ENCODE data around the gene SEH1L. TPM values are rescaled to one million over a fixed set of nuclear protein-coding genes. Genes with fewer than 3 reads are reported as not detected.
A peak's percentile ranks its signal among the peaks of the same experiment; 100 is the strongest.

Gene SEH1L
- total RNA-seq, 1 donor from 2014 or later: 46.4 TPM

GRCh38 chr18:12929477-12930083, 18.2 kb upstream of the SEH1L start:
- Mint-ChIP-seq H3K27me3 (ENCODE audit: unreplicated experiment) (peaks cover 1% of the 10 kb centered on the region), H3K36me3 (ENCODE audit: unreplicated experiment) (no peaks in the 10 kb centered on the region), H3K27ac (ENCODE audit: unreplicated experiment) (no peak overlapping the region), H3K4me1 (ENCODE audit: low read depth, unreplicated experiment) (peaks cover 11% of the 10 kb centered on the region), H3K4me3 (ENCODE audit: unreplicated experiment) (no peak overlapping the region), H3K9me3 (ENCODE audit: unreplicated experiment) (peaks cover 4% of the 10 kb centered on the region)
- DNase-seq: no peak
- TF ChIP-seq CTCF (IDR thresholded peaks at IDR 0.05; ENCODE audit: partially characterized antibody, unreplicated experiment): no peak

- peaks cover 4% of the 10 kb centered on the region for H3K9me3 Mint-ChIP-seq (ENCODE audit: unreplicated experiment)
- no peak overlapping the region for H3K4me3 Mint-ChIP-seq (ENCODE audit: unreplicated experiment)
- no peak for TF ChIP-seq CTCF (IDR thresholded peaks at IDR 0.05; ENCODE audit: partially characterized antibody, unreplicated experiment)
- H3K27ac Mint-ChIP-seq (ENCODE audit: unreplicated experiment): no peak overlapping the region
- H3K36me3 Mint-ChIP-seq (ENCODE audit: unreplicated experiment): no peaks in the 10 kb centered on the region
- peaks cover 1% of the 10 kb centered on the region for H3K27me3 Mint-ChIP-seq (ENCODE audit: unreplicated experiment)
- H3K4me1 Mint-ChIP-seq (ENCODE audit: low read depth, unreplicated experiment): peaks cover 4% of the 10 kb centered on the region
- DNase-seq: no peak
Measured at GRCh38 chr18:12930376-12930775, 17.4 kb upstream of the SEH1L start.

GRCh38 chr18:12930908-12931307, 16.9 kb upstream of the SEH1L start:
- Mint-ChIP-seq H3K36me3 (ENCODE audit: unreplicated experiment) (no peaks in the 10 kb centered on the region), H3K9me3 (ENCODE audit: unreplicated experiment) (peaks cover 4% of the 10 kb centered on the region), H3K27ac (ENCODE audit: unreplicated experiment) (no peak overlapping the region), H3K4me3 (ENCODE audit: unreplicated experiment) (no peak overlapping the region), H3K4me1 (ENCODE audit: low read depth, unreplicated experiment) (peaks cover 4% of the 10 kb centered on the region), H3K27me3 (ENCODE audit: unreplicated experiment) (peaks cover under 1% of the 10 kb centered on the region)
- TF ChIP-seq CTCF (IDR thresholded peaks at IDR 0.05; ENCODE audit: partially characterized antibody, unreplicated experiment): no peak
- DNase-seq: no peak

GRCh38 chr18:12933327-12933726, 14.5 kb upstream of the SEH1L start:
- Mint-ChIP-seq H3K4me3 (ENCODE audit: unreplicated experiment) (no peak overlapping the region), H3K27me3 (ENCODE audit: unreplicated experiment) (no peaks in the 10 kb centered on the region), H3K9me3 (ENCODE audit: unreplicated experiment) (peaks cover 4% of the 10 kb centered on the region), H3K36me3 (ENCODE audit: unreplicated experiment) (no peaks in the 10 kb centered on the region), H3K4me1 (ENCODE audit: low read depth, unreplicated experiment) (peaks cover 4% of the 10 kb centered on the region), H3K27ac (ENCODE audit: unreplicated experiment) (no peak overlapping the region)
- TF ChIP-seq CTCF (IDR thresholded peaks at IDR 0.05; ENCODE audit: partially characterized antibody, unreplicated experiment): no peak
- no peak for DNase-seq

GRCh38 chr18:12934454-12935071, 13.2 kb upstream of the SEH1L start:
- TF ChIP-seq CTCF (IDR thresholded peaks at IDR 0.05; ENCODE audit: partially characterized antibody, unreplicated experiment): peak; percentile 60
- no peak overlapping the region for H3K4me3 Mint-ChIP-seq (ENCODE audit: unreplicated experiment)
- no peaks in the 10 kb centered on the region for H3K27me3 Mint-ChIP-seq (ENCODE audit: unreplicated experiment)
- peak; percentile 85 for DNase-seq
- H3K9me3 Mint-ChIP-seq (ENCODE audit: unreplicated experiment): peaks cover 4% of the 10 kb centered on the region
- no peak overlapping the region for H3K27ac Mint-ChIP-seq (ENCODE audit: unreplicated experiment)
- H3K36me3 Mint-ChIP-seq (ENCODE audit: unreplicated experiment): no peaks in the 10 kb centered on the region
- H3K4me1 Mint-ChIP-seq (ENCODE audit: low read depth, unreplicated experiment): peaks cover 4% of the 10 kb centered on the region
